HepG2 (cell line): Measurements from ENCODE around the gene OSTF1. TPM values are rescaled to one million over a fixed set of nuclear protein-coding genes. Genes with fewer than 3 reads are reported as not detected.

Source experiments
- ATAC-seq: fragments of 200-7000 bp; cut with Tn5 transposase; 3 replicates; pipeline ENCODE4 v1.9.1; 2020; ENCODE audit warnings: mild to moderate bottlenecking, moderate library complexity
- BruUV-seq: library from RNA; stranded (reverse); fragments of 400-500 nt; replicated peaks from 2 replicates; lab custom pipeline; 2021; lab: Mats Ljungman, UMichigan
- CTCF ChIA-PET: fragments of 300-600 bp; formaldehyde crosslinking; extraction: SDS; loops from one replicate; lab custom pipeline; 2021; ENCODE audit warnings: low total read pairs, inconsistent platforms, low intra/inter-chr PET ratio; lab: Yijun Ruan, JAX
- POLR2A ChIA-PET: fragments of 350-600 bp; sonication (Branson Sonifier 250); formaldehyde crosslinking; loops from one replicate; lab custom pipeline; 2020; ENCODE audit warnings: antibody characterized with exemption, inconsistent platforms; lab: Yijun Ruan, JAX
- DNase-seq: peaks from one replicate; pipeline ENCODE4 v3.0.0-alpha.2; 2015; ENCODE audit warnings: low spot score
- FAIRE-seq: peaks from 3 replicates; lab custom pipeline; 2011; peaks lifted over from hg19 to GRCh38; lab: Jason Lieb, UNC
- H2AFZ ChIP-seq: one replicate; pipeline ENCODE4 v1.6.1; 2011; ENCODE audit warnings: low read length, inconsistent platforms
- H3K27ac ChIP-seq: fragments of 300-600 bp; 3 replicates; pipeline ENCODE4 v1.8.0; 2011; ENCODE audit warnings: mixed run types, mild to moderate bottlenecking, mixed read lengths, low read length, inconsistent platforms; ENCODE audit not compliant: insufficient read depth; ENCODE audit errors: extremely low read length
- H3K27me3 ChIP-seq, 2 experiments: fragments of 200-600 bp in 1 of 2; 2 replicates in 1 of 2; 3 replicates in 1 of 2; pipeline versions ENCODE4 v1.6.0 to v1.8.0; 2011; ENCODE audit warnings: low read length in 2 of 2, mild to moderate bottlenecking in 2 of 2, moderate library complexity in 2 of 2, inconsistent platforms in 1 of 2; ENCODE audit not compliant: insufficient read depth in 2 of 2, control insufficient read depth in 1 of 2
- H3K36me3 ChIP-seq, 2 experiments: fragments of 200-600 bp in 1 of 2; replicated peaks in 1 of 2; 2 replicates in 1 of 2; 3 replicates in 1 of 2; pipeline versions ENCODE4 v1.5.1 to v1.8.0; 2011; ENCODE audit warnings: low read length in 2 of 2, inconsistent platforms in 1 of 2; ENCODE audit not compliant: insufficient read depth in 2 of 2, control insufficient read depth in 1 of 2
- H3K4me1 ChIP-seq: 2 replicates; pipeline ENCODE4 v1.5.1; 2012; ENCODE audit warnings: low read length, inconsistent platforms; ENCODE audit not compliant: insufficient read depth
- H3K4me2 ChIP-seq: 2 replicates; pipeline ENCODE4 v1.6.0; 2011; ENCODE audit warnings: low read depth, low read length, inconsistent platforms
- H3K4me3 ChIP-seq, 3 experiments: fragments of 200-600 bp in 1 of 3; sonication (generic), shearing (Covaris generic) in 1 of 3; replicated peaks in 1 of 3; 2 replicates each; pipeline ENCODE4 v1.5.1; 2011 to 2016; ENCODE audit warnings: low read length in 3 of 3, inconsistent platforms in 2 of 3, low read depth in 2 of 3, mild to moderate bottlenecking in 2 of 3, control low read depth in 1 of 3, mixed read lengths in 1 of 3; ENCODE audit not compliant: insufficient read depth in 1 of 3
- H3K79me2 ChIP-seq: one replicate; pipeline ENCODE4 v1.6.1; 2011; ENCODE audit warnings: low read length, inconsistent platforms; ENCODE audit not compliant: insufficient read depth
- H3K9ac ChIP-seq: 2 replicates; pipeline ENCODE4 v1.6.0; 2011; ENCODE audit warnings: mild to moderate bottlenecking, low read depth, low read length, inconsistent platforms; ENCODE audit not compliant: insufficient read depth
- H3K9me3 ChIP-seq: 2 replicates; pipeline ENCODE4 v1.5.1; 2012; ENCODE audit warnings: mild to moderate bottlenecking, low read length
- H4K20me1 ChIP-seq: 2 replicates; pipeline ENCODE4 v1.6.0; 2011; ENCODE audit warnings: inconsistent platforms, mild to moderate bottlenecking, low read length, moderate library complexity; ENCODE audit not compliant: insufficient read depth
- PBX2 ChIP-seq: IDR thresholded peaks from 2 replicates; pipeline ENCODE4 v1.6.1; 2016; ENCODE audit warnings: control low read depth
- WGBS: methylation state at CpG from one replicate; pipeline ENCODE4 v1.1.6; 2017; ENCODE audit warnings: low lambda C conversion rate; 5-methylcytosine and 5-hydroxymethylcytosine counted together
- in situ Hi-C: cut with HindIII; loops from 2 replicates; pipeline ENCODE4 v1.10.0; 2017; ENCODE audit warnings: low pct_unique_long_range_greater_than_20kb; ENCODE audit not compliant: extremely low pct_ligation_motif_present
- intact Hi-C: fragments of 100-400 bp; cut with micrococcal nuclease; formaldehyde crosslinking; loops from one replicate; pipeline ENCODE4 v1.10.0; 2022; ENCODE audit not compliant: unreplicated experiment
- polyA plus RNA-seq, 8 experiments: library from polyadenylated mRNA; depleted of rRNA in 3 of 8; stranded (reverse) in 7 of 8; unstranded in 1 of 8; fragments of >200 nt; fragmentation: Illumina TruSeq in 4 of 8; extraction: Trizol in 4 of 8; gene quantifications; 2 replicates each; pipeline versions ENCODE4 v1.2.1 to v1.2.3, GENCODE V29; 2011 to 2016; ENCODE audit warnings: low read depth in 4 of 8, missing spikeins in 1 of 8, mixed read lengths in 1 of 8; ENCODE audit not compliant: insufficient read depth in 1 of 8
- total RNA-seq, 5 experiments: library from RNA; depleted of rRNA; stranded (reverse); fragments of >200 nt; fragmentation: Illumina TruSeq; extraction: Trizol; gene quantifications; 2 replicates each; pipeline ENCODE4 v1.2.3, GENCODE V29; 2016; ENCODE audit warnings: low read depth in 1 of 5
- TF ChIP-seq, protein P1 (sequence below): sonication (generic); formaldehyde crosslinking; conservative IDR thresholded peaks from 2 replicates; pipeline ENCODE4 v1.4.0; 2020; ENCODE audit warnings: mild to moderate bottlenecking, missing genetic modification reagents, moderate library complexity
- TF ChIP-seq, protein P2 (sequence below): sonication (generic); formaldehyde crosslinking; IDR thresholded peaks from 2 replicates; pipeline ENCODE4 v1.8.0; 2022; ENCODE audit warnings: missing genetic modification reagents, mild to moderate bottlenecking, moderate library complexity, borderline replicate concordance

Gene OSTF1
- total and polyA plus RNA-seq, 2 of the 13 experiments (the other 11 are each of a cell fraction or from before 2014, with no cell fraction given) = 16.8 to 39.0 TPM

DNA sequence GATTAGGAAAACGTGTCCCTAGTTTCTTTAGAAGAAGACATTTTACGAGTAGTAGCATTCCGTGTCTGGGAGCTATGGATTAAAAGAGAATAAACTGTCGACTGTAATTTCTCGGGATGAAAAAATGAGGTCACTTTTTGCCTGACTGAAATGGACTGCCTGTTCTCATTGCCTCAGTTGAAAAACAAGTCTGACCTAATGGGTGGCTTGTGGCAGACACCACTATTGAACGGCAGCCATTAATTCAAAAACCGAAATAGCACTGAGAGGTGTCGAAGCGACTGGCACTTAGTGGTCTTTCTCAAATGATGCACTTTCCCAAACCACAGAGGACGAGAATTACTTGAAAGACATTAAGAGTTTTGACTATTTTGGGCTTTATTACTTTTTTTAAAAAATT lies 35.4 kb downstream of the OSTF1 start (continued):
- TF ChIP-seq, protein P1, sequence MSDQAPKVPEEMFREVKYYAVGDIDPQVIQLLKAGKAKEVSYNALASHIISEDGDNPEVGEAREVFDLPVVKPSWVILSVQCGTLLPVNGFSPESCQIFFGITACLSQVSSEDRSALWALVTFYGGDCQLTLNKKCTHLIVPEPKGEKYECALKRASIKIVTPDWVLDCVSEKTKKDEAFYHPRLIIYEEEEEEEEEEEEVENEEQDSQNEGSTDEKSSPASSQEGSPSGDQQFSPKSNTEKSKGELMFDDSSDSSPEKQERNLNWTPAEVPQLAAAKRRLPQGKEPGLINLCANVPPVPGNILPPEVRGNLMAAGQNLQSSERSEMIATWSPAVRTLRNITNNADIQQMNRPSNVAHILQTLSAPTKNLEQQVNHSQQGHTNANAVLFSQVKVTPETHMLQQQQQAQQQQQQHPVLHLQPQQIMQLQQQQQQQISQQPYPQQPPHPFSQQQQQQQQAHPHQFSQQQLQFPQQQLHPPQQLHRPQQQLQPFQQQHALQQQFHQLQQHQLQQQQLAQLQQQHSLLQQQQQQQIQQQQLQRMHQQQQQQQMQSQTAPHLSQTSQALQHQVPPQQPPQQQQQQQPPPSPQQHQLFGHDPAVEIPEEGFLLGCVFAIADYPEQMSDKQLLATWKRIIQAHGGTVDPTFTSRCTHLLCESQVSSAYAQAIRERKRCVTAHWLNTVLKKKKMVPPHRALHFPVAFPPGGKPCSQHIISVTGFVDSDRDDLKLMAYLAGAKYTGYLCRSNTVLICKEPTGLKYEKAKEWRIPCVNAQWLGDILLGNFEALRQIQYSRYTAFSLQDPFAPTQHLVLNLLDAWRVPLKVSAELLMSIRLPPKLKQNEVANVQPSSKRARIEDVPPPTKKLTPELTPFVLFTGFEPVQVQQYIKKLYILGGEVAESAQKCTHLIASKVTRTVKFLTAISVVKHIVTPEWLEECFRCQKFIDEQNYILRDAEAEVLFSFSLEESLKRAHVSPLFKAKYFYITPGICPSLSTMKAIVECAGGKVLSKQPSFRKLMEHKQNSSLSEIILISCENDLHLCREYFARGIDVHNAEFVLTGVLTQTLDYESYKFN (CRISPR knock-in tag) = no peak
- no peak for TF ChIP-seq PBX2 (CRISPR knock-in tag)

- H3K9ac ChIP-seq = no peak overlapping the region
- in situ Hi-C loops = no loop called here
- no TSS peak for BruUV-seq
- DNase-seq (no peak), FAIRE-seq (no peak), ATAC-seq (no peak)
- intact Hi-C loops = no loop called here
- POLR2A ChIA-PET = no interaction called here
- H3K4me3 ChIP-seq = no peak overlapping the region
- H3K4me2 ChIP-seq = no peak overlapping the region
- 93% methylated on average over 2 of the region's 2 CpGs for WGBS
- CTCF ChIA-PET = no interaction called here
- no peaks in the 10 kb centered on the region for H3K27me3 ChIP-seq
- TF ChIP-seq, protein P2, sequence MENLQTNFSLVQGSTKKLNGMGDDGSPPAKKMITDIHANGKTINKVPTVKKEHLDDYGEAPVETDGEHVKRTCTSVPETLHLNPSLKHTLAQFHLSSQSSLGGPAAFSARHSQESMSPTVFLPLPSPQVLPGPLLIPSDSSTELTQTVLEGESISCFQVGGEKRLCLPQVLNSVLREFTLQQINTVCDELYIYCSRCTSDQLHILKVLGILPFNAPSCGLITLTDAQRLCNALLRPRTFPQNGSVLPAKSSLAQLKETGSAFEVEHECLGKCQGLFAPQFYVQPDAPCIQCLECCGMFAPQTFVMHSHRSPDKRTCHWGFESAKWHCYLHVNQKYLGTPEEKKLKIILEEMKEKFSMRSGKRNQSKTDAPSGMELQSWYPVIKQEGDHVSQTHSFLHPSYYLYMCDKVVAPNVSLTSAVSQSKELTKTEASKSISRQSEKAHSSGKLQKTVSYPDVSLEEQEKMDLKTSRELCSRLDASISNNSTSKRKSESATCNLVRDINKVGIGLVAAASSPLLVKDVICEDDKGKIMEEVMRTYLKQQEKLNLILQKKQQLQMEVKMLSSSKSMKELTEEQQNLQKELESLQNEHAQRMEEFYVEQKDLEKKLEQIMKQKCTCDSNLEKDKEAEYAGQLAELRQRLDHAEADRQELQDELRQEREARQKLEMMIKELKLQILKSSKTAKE = no peak
- TF ChIP-seq, all 625 proteins: peak for 0
- no peak overlapping the region for H2AFZ ChIP-seq
- H3K27ac ChIP-seq = no peak overlapping the region
- H4K20me1 ChIP-seq = no peaks in the 10 kb centered on the region
- peaks cover 4 to 32% of the 10 kb centered on the region in 2 experiments; a peak in 4 of 5 replicates for H3K36me3 ChIP-seq
- H3K9me3 ChIP-seq = no peaks in the 10 kb centered on the region
- H3K79me2 ChIP-seq = no peaks in the 10 kb centered on the region
- no peaks in the 10 kb centered on the region for H3K4me1 ChIP-seq
These were observed 40.2 kb downstream of the OSTF1 start for GRCh38 chr9:75128535-75128934.
